ENCODE data around the gene PCNP.
"Not testable (repeated sequence)": the region's sequence is repeated elsewhere in the genome, so short reads cannot be mapped to it uniquely, and the experiment has no call there.

PCNP gene

DNA sequence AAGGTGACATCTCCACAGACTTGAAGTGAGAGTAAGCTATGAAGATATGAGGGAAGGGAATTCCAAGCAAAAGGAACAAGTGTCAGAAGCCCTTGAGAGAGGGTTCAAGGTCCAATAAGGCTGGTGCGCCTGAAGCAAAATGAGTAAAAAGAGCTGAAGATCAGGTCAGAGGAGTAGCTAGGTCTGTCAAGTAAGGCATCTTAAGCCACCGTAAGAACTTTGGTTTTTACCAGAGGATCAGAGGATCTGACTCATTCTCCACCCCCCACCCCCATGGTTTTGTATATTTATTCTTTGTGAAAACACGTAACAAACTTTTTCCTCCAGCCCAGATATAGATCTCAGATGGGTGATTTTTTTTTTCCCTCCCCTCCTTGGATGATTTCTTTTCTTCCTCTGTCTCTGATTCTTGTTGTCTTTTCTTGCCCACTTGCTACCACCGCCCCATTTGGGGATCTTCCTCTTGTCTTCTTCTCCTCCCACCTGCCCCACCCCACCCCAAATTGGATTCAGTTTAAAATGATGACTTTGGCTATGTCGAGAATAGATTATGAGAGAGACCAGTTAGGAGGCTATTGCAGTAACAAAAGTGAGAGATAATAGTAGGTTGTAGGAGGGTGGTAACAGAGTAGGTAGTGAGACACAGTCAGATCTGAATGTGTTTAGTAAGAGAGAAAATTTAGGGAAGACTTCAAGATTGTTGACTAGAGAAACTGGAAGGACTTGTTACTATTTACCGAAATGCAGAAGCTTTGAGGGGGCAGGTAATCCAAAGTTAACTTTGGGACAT lies 6.3 kb upstream of the PCNP start:
- DNase-seq (ENCODE audit: low read depth, low spot score) = no peak

DNA sequence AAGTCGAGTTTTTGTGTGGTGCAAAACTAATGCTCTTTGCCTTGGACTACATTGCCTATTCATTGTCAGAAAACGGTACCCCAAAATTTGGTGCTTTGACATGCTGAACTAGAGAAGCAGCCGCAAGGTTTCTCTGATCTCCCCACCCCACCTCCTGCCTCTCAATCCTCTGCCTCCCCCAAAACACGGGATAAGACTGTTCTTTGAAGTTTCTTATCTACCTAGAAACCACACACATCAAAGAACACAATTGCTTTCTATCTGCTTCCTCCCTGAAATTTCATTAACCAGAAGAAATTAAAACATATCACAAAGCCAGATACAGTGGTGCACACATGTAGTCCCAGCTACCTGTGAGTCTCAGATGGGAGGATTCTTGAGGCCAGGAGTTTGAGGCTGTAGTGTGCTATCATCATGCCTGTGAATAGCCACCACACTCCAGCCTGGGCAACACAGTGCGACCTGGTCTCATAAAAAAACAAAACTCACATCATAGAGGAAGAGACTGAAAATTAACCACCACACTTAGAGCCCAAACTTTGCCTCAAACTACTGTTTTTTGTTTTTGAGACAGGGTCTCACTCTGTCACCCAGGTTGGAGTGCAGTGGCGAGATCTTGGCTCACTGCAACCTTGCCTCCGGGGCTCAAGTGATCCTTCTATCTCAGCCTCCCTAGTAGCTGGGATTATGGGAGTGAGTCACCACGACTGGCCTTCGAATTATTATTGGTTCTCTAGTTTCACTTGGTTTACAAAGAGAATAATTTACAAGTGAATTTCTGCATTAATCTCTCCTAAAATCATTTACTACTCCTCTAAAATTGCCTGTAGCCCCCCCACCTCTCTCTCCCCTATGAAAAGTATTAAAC lies 2.7 kb upstream of the PCNP start:
- no peak for DNase-seq (ENCODE audit: low read depth, low spot score)

DNA sequence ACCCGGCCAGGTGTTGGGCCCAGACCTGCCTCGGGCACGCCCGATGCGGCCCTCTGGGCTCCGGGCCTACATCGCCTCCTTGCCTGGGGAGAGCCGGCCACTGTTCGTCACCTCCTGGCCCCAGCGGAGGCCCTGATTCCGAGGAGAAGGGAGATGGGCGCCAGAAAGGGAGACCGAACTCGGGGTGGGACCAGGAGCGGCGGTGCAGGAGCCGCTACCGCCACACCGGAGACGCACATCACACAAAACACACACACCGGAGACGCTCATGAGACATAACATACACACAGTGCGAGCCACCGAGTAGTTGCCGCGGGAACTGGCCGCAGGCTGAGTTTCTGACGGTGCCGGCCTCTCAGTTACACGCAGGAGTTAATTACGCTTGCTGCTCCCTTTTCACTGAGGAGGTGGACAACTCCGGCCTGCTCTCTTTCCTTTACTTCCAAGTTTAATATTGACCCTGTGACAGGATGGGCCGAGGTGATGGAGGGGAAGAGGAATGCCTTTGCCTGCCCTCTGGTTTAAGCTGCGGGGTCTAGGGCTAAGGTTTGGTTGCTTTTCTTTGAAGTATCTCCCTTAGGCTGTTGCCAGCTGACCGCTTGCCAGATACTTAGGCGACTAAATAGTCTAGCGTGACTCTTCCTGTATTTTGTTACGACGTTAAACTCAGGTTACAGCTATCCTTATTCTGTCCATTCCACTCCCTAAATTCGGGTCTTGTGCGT lies 570 bp downstream of the PCNP start:
- DNase-seq (ENCODE audit: low read depth, low spot score) = peak; percentile 74

DNA sequence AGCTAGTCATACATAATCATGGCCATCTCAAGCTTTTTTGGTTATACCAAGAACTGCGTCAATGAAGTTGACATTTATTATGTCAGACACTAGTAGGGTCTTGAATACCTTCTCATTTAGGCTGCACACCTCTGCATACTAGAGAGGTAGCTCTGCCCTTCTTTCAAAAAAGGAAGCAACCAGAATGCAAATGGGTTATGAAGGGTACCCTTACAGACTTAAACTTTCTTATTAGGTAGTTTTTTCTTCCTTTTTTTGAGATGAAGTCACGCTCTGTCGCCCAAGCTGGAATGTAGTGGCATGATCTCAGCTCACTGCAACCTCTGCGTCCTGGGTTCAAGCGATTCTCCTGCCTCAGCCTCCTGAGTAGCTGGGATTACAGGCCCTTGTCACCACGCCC lies 3.3 kb downstream of the PCNP start:
- no peak for DNase-seq (ENCODE audit: low read depth, low spot score)

DNA sequence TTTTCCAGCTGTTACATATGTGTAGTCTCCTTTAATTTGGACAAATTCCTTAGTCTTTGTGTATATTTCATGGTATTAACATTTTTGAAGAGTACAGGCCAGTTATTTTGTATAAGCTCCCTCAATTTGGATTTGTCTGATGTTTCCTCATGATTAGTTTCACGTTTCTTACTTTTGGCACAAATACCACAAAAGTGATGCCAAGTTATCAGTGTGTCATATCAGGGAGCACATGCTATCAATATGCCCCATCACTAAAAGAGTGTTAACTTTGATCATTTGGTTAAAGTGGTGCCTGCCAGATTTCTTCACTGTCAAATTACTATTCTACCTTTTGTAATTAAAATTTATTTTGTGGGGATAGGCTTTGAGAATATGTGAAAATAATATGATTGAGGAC lies 14.6 kb downstream of the PCNP start:
- no peak for DNase-seq (ENCODE audit: low read depth, low spot score)

DNA sequence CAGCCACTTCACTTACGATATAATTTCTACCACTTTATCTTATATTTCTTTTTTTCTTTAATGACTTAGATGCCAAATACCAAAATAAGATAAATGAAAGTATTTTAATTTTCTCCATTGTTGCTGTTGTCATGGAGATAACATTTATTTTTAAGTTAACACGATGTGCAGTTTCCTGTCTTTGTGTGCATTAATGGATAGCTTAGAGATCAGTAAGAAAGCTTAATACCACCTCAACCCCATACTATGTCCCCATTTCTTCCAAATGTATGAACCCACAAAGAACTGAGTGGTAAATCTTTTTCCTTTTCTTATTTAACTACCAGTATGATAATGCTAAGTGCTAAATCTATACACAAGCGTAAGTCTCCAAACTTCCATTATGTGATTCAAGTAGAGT lies 17.1 kb downstream of the PCNP start:
- no peak for DNase-seq (ENCODE audit: low read depth, low spot score)

DNA sequence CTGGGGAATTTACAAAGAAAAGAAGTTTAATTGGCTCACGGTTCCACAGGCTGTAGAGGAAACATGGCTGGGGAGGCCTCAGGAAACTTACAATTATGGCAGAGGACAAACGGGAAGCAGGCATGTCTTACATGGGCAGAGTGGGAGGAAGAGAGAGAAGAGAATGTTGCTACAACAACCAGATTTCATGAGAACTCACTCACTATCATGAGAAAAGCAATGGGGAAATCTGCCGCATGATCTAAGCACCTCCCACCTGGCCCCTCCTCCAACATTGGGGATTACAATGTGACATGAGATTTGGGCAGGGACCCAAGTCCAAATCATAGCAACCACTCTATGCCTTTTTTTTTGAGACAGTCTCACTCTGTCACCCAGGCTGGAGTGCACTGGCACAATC lies 28.8 kb downstream of the PCNP start:
- DNase-seq (ENCODE audit: low read depth, low spot score) = no peak

DNA sequence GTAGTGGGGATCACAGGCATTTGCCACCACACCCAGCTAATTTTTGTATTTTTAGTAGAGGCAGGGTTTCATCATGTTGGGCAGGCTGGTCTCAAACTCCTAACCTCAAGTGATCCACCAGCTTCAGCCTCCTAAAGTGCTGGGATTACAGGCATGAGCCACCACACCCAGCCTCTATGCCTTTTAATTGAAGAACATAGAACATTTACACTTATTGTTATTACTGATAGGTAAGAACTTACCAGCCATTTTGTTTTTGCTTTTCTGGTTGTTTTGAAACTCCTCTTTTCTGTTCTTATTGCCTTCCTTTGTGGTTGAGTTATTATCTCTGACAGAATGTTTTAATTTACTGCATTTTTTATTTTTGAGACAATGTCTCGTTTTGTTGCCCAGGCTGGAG lies 29.2 kb downstream of the PCNP start:
- no peak for DNase-seq (ENCODE audit: low read depth, low spot score)

DNA sequence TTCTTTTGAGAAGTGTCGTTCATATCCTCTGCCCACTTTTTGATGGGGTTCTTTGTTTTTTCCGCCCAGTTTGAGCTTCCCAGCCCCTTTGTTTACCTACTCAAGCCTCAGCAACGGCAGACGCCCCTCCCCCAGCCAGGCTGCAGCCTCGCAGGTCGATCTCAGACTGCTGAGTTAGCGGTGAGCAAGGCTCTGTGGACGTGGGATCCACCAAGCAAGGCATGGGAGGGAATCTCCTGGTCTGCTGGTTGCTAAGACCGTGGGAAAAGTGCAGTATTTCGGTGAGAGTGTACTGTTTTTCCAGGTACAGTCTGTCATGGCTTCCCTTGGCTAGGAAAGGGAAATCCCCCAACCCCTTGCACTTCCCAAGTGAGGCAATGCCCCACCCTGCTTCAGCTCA lies 31.4 kb downstream of the PCNP start:
- DNase-seq (ENCODE audit: low read depth, low spot score) = not testable (repeated sequence)

DNA sequence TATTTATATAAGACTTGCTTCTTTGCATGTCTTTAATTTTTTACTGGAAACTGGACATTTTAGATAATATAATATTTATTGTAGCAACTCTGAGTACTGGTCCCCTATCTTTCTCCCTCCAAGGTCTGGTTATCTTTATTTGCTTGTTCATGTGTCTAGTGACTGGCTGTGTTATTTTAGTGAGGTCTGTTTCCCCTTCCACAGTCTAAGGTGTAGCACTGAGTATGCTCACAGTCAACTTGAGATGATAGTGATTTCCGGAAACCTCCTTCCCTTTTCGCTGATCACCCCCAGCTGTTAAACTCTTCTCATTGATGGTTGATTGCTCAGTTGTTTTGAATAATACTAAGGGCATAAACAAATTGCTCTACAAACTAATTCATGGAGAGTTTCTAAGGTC lies 37.0 kb downstream of the PCNP start:
- no peak for DNase-seq (ENCODE audit: low read depth, low spot score)

DNA sequence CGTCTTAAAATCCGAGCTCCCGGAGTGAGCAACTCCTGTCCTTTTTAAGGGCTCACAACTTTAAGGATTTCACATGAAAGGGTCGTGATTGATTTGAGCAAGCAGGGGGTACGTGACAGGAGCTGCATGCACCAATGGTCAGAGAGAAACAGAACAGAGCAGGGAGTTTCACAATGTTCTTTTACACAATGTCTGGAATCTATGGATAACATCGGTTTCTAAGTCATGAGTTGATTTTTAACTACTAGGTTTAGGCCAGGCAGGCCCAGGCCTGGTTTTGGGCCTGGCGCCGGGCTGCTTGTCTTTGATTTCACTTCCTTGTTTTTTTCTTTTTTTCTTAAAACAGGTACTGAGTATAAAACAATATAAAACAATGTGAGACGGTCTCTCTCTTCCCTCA lies 39.0 kb downstream of the PCNP start:
- not testable (repeated sequence) for DNase-seq (ENCODE audit: low read depth, low spot score)

DNA sequence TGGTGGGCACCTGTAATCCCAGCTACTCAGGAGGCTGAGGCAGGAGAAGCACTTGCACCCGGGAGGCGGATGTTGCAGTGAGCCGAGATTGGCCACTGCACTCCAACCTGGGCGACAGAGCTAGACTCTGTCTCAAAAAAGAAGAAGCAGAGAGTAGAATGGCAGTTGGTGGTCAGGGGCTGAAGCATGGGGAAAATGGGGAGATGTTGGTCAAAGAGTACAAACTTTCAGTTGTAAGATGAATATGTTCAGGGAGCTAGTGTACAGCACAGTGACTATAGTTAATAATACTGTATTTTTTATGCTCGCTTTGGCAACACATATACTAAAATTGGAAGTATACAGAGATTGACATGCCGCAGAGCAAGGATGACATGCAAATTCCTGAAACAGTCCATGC lies 41.5 kb downstream of the PCNP start:
- no peak for DNase-seq (ENCODE audit: low read depth, low spot score)

DNA sequence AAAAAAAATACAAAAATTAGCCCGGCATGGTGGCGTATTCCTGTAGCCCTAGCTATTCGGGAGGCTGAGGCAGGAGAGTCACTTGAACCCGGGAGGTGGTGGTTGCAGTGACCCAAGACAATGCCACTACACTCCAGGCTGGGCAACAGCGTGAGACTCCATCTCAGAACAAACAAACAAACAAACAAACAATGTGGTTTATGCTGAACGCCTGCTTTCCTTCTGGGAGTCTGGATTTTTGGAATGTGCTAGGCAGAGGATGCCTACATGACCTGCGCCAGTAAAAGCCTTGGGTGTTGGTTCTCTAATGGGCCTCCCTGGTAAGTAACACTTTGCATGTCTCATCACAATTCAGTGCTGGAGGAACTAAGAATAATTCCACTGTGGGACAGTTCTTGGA lies 43.5 kb downstream of the PCNP start:
- no peak for DNase-seq (ENCODE audit: low read depth, low spot score)

DNA sequence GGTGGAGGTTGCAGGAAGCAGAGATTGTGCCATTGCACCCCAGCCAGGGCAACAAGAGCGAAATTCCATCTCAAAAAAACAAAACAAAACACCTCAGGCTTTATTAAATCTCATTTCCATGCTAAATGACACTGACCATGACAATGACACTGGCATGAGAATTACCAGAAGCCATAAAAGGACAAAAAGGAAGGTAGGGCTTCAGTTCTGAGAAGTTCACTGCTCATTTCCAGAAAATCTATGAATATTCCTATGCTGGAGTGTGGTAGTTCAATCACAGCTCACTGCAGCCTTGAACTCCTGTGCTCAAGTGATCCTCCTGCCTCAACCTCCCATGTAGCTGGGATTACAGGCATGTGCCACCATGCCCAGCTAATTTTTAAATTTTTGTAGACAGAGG lies 44.7 kb downstream of the PCNP start:
- no peak for DNase-seq (ENCODE audit: low read depth, low spot score)

DNA sequence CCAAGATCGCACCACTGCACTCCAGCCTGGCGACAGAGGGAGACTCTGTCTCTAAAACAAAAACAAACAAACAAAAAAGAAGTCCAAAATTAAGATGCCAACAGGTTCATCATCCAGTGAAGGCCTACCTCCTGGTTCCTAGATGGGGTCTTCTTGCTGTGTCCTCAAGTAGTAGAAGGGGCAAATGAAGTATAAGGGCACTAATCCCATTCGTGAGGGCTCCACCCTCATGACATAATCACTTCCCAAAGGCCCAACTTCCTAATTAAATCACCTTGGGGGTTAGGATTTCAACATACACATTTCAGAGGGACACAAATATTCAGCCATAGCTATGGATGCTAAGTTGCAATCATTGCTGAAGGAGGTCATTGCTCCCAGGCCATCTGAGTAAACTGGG lies 45.8 kb downstream of the PCNP start:
- DNase-seq (ENCODE audit: low read depth, low spot score) = no peak

DNA sequence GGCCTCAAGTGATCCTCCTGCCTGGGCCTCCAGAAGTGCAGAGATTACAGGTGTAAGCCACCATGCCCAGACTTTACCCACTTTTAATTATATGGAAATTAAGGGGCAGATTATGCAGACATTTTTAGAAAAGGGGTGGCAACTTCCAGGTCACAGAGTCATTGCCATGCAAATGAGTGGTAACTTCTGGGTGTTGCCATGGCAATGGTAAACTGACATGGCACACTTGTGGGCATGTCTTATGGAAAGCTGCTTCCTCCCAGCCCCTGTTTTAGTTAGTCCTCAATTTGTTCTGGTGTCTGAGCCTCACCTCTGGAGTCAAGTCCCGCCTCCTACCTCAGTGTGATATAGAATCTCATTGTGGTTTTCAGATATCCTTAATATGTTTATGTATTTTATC lies 49.7 kb downstream of the PCNP start:
- no peak for DNase-seq (ENCODE audit: low read depth, low spot score)

DNA sequence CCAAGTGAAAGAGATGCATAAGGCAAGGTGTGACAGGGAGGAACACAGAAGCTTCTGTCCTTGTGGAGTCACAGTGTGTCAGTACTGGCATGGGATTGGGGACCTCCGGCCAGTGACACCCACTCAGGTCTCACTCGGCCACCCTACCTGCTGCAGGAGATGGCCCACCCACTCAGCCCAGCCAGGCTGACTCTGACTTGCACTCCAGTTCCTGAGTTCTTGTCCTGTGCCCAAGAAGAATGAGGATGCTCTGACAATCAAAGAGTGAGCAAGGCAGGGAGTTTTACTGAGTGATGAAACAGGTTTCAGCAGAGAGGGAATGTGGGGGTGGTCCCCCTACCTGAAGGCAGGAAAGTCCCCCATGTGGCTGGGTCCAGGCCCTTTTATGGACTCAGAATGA lies 50.9 kb downstream of the PCNP start:
- no peak for DNase-seq (ENCODE audit: low read depth, low spot score)

DNA sequence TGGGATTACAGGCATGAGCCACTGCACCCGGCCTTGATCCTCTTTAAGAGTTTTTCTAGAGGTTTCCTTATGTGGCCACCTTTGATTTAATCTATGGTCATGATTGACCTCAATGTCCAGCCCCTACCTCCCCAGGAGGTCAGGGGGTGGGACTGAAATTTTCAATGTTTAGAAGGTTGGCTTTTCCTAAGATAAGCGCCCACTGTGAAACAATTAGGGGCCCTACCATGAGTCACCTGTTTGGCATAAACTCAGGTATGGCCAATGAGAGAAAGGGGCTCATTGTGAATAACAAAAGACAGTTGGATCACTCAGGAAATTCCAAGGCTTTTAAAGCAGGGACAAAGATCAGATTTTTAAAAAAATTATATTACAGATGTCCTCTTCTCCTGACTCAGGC lies 51.9 kb downstream of the PCNP start:
- DNase-seq (ENCODE audit: low read depth, low spot score) = peak; percentile 17

DNA sequence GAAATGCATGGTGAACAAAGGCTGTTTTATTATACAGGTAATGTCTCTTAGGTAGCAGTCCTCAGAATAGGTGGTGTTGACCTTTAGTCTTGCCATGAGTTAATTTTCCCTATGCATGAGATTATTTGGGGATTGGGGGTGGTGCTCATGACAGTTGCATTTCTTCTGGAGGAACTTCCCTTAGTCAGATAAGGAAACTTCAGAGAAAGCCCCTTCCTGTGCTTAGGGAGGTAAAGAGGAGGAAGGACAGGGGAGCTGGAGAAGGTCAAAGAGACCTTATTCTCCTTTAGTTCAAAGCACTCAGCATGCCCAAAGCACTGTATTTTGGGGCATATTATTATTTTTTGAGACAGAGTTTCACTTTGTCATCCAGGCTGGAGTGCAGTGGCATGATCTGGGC lies 55.2 kb downstream of the PCNP start:
- DNase-seq (ENCODE audit: low read depth, low spot score) = no peak

DNA sequence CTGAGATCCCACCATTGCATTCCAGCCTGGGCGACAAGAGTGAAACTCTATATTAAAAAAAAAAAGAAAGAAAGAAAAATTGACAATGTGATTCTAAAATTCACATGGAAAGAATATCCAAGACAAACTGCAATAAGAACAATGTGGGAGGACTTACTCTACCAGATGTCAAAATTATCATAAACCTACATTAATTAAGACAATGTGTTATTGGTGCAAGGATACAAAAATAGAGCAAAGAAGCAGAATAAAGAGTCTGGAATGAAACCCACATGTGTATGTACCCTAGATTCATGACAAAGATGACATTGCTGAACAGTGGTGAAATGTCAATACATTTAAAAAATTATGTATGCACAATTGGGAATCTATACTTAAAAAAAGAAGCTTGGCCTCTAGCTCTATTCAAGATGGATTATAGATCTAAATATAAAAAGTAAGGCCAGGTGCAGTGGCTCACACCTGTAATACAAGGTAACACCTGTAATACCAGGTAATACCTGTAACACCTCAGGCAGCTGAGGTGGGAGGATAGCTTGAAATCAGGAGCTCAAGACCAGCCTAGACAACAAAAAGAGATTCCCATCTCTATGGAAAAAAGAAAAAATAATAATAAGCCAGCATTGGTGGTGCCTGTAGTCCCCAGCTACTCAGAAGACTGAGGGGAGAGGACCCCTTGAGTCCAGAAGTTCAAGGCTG lies 57.3 kb downstream of the PCNP start:
- DNase-seq (ENCODE audit: low read depth, low spot score) = no peak

DNA sequence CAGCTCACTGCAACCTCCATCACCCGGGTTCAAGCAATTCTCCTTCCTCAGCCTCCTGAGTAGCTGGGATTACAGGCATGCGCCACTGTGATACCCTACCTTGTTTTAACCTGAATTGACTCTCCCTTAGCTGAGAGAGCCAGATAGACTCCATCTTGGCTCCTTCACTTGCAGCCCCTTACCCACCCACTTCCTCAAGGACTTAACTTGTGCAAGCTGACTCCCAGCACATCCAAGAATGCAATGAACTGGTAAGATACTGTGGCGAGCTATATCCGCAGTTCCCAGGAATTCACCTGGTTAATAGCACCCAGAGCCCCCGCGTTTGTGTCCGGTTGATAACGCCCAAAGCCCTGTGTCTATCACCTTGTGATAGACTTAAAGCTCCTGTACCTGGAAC lies 58.0 kb downstream of the PCNP start:
- DNase-seq (ENCODE audit: low read depth, low spot score) = not testable (repeated sequence)

DNA sequence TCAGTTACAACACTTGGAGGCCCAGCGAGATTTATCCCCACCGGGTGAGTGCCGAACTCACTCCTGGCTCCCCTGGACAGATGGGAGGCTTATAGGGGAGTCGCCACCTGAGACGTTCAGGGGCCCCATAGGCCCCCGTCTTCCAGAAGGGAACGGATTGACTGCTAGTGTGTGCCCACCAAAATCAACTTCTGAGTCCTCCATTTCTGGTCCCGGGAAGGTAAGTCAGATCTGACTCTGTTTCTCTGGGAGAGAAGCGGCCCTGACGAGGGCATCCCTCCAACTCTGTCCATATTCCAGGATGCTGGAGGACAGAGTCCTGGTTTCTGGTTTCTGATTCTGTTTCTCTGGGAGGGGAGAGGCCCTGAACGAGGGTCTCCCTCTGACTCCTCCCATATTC lies 58.6 kb downstream of the PCNP start:
- no peak for DNase-seq (ENCODE audit: low read depth, low spot score)
